ENCODE measurements around the gene SPATA13. TPM values are rescaled to one million over a fixed set of nuclear protein-coding genes. Genes with fewer than 3 reads are reported as not detected.
"Not testable (repeated sequence)": the region's sequence is repeated elsewhere in the genome, so short reads cannot be mapped to it uniquely, and the experiment has no call there.

Gene SPATA13
- total RNA-seq, 1 donor from 2014 or later, result 8.0 TPM

GRCh38 chr13:24284889-24285565 is 124.5 kb downstream of the SPATA13 start:
- no peak for DNase-seq (ENCODE audit: low spot score)
- intact Hi-C loops (cut with DNase I), result no loop called here

- no peak for DNase-seq (ENCODE audit: low spot score)
Measured at GRCh38 chr13:24286624-24287023, 126.1 kb downstream of the SPATA13 start.

GRCh38 chr13:24287748-24288287 is 127.3 kb downstream of the SPATA13 start:
- DNase-seq (ENCODE audit: low spot score), result no peak
- intact Hi-C loops (cut with DNase I), result no loop called here

More at GRCh38 chr13:24286624-24287023, 126.1 kb downstream of the SPATA13 start:
- intact Hi-C loops (cut with DNase I), result no loop called here

GRCh38 chr13:24288870-24289269 is 128.3 kb downstream of the SPATA13 start:
- DNase-seq (ENCODE audit: low spot score), result no peak
- intact Hi-C loops (cut with DNase I), result no loop called here

- no peak for DNase-seq (ENCODE audit: low spot score)
- intact Hi-C loops (cut with DNase I), result no loop called here
Measured at GRCh38 chr13:24290280-24290932, 129.9 kb downstream of the SPATA13 start.

GRCh38 chr13:24292481-24292880 is 132.0 kb downstream of the SPATA13 start:
- intact Hi-C loops (cut with DNase I), result no loop called here
- DNase-seq (ENCODE audit: low spot score), result no peak

- intact Hi-C loops (cut with DNase I), result no loop called here
Measured at GRCh38 chr13:24293746-24294145, 133.2 kb downstream of the SPATA13 start.

GRCh38 chr13:24299488-24300114 is 139.1 kb downstream of the SPATA13 start:
- intact Hi-C loops (cut with DNase I), result no loop called here
- DNase-seq (ENCODE audit: low spot score), result no peak

More at GRCh38 chr13:24293746-24294145, 133.2 kb downstream of the SPATA13 start:
- no peak for DNase-seq (ENCODE audit: low spot score)

- intact Hi-C loops (cut with DNase I), result no loop called here
Measured at GRCh38 chr13:24301434-24301833, 140.9 kb downstream of the SPATA13 start.

GRCh38 chr13:24301911-24302310 is 141.4 kb downstream of the SPATA13 start:
- no peak for DNase-seq (ENCODE audit: low spot score)
- intact Hi-C loops (cut with DNase I), result no loop called here

More at GRCh38 chr13:24301434-24301833, 140.9 kb downstream of the SPATA13 start:
- no peak for DNase-seq (ENCODE audit: low spot score)

- intact Hi-C loops (cut with DNase I), result loop anchor here (5.0 kb wide), 1 partner anchor 32 kb away; no protein-coding TSS in a partner anchor
- DNase-seq (ENCODE audit: low spot score), result no peak
Measured at GRCh38 chr13:24304620-24305019, 144.1 kb downstream of the SPATA13 start.

GRCh38 chr13:24306632-24307031 is 146.1 kb downstream of the SPATA13 start:
- DNase-seq (ENCODE audit: low spot score), result no peak
- intact Hi-C loops (cut with DNase I), result loop anchor here (5.0 kb wide), 1 partner anchor 34 kb away; no protein-coding TSS in a partner anchor

GRCh38 chr13:24307211-24308067 is 146.9 kb downstream of the SPATA13 start:
- intact Hi-C loops (cut with DNase I), result loop anchor here (5.0 kb wide), 1 partner anchor 35 kb away; no protein-coding TSS in a partner anchor
- no peak for DNase-seq (ENCODE audit: low spot score)

- intact Hi-C loops (cut with DNase I), result loop anchor here (5.0 kb wide), 1 partner anchor 36 kb away; no protein-coding TSS in a partner anchor
- no peak for DNase-seq (ENCODE audit: low spot score)
Measured at GRCh38 chr13:24308068-24308445, 147.5 kb downstream of the SPATA13 start.

- DNase-seq (ENCODE audit: low spot score), result no peak
- intact Hi-C loops (cut with DNase I), result loop anchor here (5.0 kb wide), 1 partner anchor 36 kb away; no protein-coding TSS in a partner anchor
Measured at GRCh38 chr13:24308488-24309020, 148.0 kb downstream of the SPATA13 start.

GRCh38 chr13:24309300-24309699 is 148.8 kb downstream of the SPATA13 start, which contains the start of gene C1QTNF9:
TSS of gene C1QTNF9 (plus strand) at chr13:24309580. CDS start at chr13:24316004, 6,424 bp downstream.
- DNase-seq (ENCODE audit: low spot score), result not testable (repeated sequence)
- intact Hi-C loops (cut with DNase I), result loop anchor here (5.0 kb wide), 1 partner anchor 37 kb away; no protein-coding TSS in a partner anchor

GRCh38 chr13:24313439-24313838 is 152.9 kb downstream of the SPATA13 start:
- intact Hi-C loops (cut with DNase I), result no loop called here
- no peak for DNase-seq (ENCODE audit: low spot score)

- intact Hi-C loops (cut with DNase I), result not testable (repeated sequence)
Measured at GRCh38 chr13:24317835-24318234, 157.3 kb downstream of the SPATA13 start.

GRCh38 chr13:24318878-24319277 is 158.4 kb downstream of the SPATA13 start:
- DNase-seq (ENCODE audit: low spot score); intact Hi-C loops (cut with DNase I): not testable (repeated sequence)

More at GRCh38 chr13:24317835-24318234, 157.3 kb downstream of the SPATA13 start:
- not testable (repeated sequence) for DNase-seq (ENCODE audit: low spot score)

Measured in cardiac septum (tissue), 1 donor.